ENCODE measurements around the gene AGPAT3.
"Not testable (repeated sequence)": the region's sequence is repeated elsewhere in the genome, so short reads cannot be mapped to it uniquely, and the experiment has no call there.

Gene AGPAT3

DNA sequence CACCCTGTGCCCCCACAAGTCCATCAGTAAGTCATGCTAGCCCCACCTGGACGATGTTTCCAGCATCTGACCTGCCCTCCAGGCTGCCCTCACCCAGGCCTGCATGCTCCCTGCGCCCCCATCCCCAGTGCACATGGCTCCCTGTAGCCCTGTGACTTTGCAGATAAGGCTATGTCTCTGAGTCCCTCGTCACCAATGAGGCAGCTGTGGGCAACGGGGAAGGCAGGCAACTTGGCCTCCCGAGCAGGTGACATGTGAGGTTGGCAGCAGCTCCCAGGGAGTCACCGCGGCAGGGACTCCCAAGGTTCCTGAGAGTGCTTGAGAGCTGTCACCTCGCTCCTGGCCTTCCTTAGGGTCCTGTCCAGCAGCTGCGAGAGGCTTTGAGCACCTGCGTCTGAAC is 32.4 kb upstream of the AGPAT3 start:
- FAIRE-seq (no peak), DNase-seq (ENCODE audit: insufficient read length, low spot score) (no peak)

DNA sequence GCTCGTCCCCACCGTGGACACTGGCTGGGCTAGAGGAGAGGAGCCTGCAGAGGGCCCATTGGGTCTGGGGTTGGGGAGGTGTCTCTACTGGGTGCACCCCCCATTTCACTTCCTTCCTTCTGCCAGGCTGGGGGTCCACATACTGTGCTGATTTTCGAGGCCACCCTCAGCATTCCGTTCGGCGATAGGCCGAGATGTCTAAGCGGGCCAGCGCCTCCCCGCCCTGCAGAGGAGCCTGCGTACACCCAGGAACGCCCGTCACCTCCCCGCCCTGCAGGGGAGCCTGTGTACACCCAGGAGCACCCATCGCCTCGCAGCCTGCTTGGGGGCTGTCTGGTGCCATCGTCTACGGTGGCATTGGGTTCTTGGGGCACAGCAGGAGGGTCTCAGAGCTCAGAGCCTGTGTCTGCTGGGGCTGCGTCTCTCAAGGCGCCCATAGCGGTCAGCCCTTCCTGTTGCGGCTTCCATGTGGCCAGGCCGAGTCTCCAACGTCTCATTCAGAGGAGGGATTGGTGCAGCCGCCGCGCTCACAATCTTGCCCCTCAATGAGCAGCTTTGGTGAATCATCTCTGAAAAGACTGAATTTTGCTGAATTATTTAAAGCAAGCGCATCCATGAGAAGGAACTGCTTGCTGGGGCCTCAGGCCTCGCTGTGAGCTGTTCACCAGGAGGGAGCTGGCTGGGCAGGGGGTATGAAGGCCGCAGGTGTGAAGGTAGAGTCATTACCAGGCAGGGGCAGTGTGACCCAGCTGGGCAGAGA is 30.7 kb upstream of the AGPAT3 start:
- DNase-seq (ENCODE audit: insufficient read length, low spot score) = no peak
- no peak for FAIRE-seq

DNA sequence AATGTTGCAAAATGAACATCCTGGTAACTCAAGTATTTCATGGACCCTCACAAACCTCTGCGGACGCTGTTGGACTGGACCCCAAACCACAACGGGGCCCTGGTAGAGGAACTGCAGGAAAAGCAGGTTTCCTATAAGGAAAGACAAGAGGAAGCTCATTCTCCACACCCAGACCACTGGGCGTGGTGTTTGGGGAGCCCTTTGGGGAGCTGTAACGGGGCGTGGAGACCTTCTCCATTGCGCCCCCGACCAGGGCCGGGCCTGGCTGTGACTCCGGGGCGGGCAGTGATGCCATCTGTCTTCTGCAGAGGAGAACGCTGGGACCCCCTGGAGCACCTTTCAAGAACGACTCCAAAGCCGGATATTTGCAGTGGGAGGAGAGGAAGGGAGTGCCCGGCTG is 30.0 kb upstream of the AGPAT3 start:
- no peak for FAIRE-seq
- DNase-seq (ENCODE audit: insufficient read length, low spot score) = no peak

DNA sequence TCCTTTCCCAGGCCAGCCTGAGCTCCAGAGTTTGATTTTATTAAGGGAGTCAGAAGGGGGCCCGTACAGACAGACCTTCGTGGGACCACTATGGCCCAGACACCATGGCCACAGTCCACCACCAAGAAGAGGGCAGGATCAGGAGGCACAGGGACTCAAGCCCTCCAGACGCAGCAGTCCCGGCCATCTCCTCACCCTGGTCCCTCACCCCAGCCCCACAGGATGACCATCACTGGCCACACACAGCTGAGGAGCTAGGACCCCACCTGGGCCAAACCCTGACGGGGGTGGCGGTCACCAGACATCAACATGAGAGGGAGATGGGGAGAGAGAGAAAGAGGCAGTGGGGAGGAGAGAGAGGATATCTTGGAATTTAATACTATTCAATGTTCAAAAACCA is 29.2 kb upstream of the AGPAT3 start:
- no peak for DNase-seq (ENCODE audit: insufficient read length, low spot score)
- FAIRE-seq = no peak

DNA sequence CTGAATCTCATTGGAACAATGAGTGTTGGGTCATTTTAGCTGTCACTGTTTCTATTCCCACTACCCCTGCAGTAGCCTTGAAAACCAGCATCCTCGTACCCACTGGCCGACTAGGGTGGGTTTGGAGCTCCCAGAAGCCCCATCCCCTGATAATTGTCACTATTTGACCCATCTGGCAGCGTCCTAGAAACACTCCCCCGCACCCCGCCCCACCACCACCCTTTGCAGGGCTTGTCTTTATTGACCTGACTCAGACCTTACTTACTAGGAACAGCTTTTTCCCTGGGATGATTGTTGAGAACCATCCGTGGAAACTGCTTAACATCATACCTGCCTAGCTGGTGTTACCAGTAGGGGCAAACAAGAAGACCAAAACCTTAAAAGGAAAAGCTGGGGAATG is 28.4 kb upstream of the AGPAT3 start:
- FAIRE-seq (no peak), DNase-seq (ENCODE audit: insufficient read length, low spot score) (no peak)

DNA sequence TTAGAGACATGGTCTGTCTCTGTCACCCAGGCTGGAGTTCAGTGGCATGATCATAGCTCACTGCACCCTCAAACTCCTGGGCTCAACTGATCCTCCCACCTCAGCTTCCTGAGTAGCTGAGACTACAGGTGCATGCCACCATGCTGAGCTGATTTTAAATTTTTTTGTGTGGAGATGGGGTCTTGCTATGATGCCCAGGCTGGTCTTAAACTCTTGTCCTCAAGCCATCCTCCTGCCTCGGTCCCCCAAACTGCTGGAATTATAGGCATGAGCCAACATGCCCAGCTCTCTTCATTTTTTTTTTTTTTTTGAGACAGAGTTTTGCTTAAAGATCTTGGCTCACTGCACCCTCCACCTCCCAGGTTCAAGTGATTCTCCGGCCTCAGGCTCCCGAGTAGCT is 24.8 kb upstream of the AGPAT3 start:
- DNase-seq (ENCODE audit: insufficient read length, low spot score) (no peak), FAIRE-seq (no peak)

DNA sequence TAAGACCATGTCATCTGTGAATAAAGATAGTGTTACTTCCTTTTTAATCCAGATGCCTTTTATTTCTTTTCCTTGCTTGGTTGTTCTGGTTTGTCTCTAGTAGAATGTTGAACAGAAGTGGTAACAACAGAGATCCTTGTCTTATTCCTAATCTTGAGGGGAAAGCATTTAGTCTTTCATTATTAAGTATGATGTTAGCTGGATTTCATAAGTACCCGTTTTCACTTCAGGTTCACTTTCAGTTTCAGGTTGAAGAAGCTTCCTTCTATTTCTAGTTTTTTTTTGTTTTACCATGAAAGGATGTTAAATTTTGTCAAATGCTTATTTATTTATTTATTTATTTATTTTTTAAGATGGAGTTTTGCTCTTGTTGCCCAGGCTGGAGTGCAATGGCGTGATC is 22.3 kb upstream of the AGPAT3 start:
- FAIRE-seq = no peak
- DNase-seq (ENCODE audit: insufficient read length, low spot score) = no peak

DNA sequence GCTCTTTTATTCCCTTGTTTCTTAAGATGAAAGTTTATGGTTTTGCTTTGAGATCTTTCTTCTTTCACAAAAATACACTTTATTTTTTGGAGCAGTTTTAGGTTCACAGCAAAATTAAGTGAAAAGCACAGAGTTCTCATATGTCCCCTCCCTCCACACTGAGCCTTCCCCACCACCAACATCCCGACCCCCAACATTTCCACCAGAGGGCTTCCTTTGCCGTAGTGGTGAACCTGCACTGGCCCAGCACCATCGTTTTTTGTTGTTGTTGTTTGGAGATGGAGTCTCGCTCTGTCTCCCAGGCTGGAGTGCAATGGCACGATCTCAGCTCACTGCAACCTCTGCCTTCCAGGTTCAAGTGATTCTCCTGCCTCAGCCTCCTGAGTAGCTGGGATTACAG is 20.1 kb upstream of the AGPAT3 start:
- DNase-seq (ENCODE audit: insufficient read length, low spot score); FAIRE-seq: not testable (repeated sequence)

DNA sequence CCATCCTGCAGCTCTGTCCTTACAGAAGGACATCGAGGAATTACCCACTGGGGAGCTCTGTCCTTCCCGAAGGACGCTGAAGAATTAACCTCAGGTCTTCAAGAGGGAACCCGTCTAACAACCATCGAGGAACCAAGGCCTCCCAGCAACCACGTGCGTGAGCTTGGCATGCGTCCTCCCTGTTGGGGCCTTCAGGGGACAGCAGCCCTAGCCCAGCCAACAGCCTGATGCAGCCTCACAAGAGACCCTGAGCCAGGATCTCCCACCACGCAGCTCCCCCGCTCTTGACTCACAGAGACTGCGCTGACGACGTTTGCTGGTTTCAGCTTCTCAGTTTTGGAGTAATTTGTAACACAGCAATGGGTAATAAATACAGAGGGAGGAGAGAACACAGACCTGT is 19.6 kb upstream of the AGPAT3 start:
- no peak for DNase-seq (ENCODE audit: insufficient read length, low spot score)
- FAIRE-seq = no peak

DNA sequence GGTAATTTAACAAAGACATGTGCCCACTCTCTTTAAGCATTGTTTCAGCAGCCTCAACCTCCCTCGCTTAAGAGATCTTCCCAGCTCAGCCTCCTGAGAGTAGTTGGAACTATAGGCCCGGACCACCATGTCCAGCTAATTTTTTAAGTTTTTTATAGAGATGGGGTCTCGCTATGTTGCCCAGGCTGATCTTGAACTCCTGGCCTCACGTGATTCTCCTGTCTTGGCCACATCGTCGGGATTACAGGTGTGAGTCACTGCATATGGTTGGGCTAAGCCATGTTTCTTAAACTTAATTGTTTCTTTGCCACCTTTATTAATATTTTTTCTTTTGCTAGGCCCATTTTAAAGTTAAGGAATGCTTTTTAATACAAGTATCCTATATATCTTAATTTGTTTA is 18.6 kb upstream of the AGPAT3 start:
- DNase-seq (ENCODE audit: insufficient read length, low spot score) = no peak
- FAIRE-seq = no peak

DNA sequence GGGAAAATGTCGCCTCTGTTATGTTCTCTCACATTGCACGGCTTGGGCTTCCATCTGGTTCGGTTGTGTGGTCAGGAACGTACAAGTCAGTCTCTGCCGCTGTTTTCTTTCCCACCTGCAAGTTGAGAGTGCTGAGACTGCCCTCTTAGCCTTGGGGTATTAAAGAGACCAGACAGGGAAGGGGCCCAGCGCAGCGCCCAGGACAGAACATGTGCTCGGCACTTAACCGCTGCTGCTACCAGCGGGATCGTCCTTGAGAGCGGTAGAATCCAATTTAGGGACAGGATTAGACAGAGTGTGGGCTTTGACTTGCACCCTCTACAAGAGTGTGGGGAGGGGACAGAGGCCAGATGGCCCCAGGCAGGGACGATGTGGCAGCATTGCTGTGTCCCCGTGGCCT is 17.7 kb upstream of the AGPAT3 start:
- DNase-seq (ENCODE audit: insufficient read length, low spot score) = no peak
- no peak for FAIRE-seq

DNA sequence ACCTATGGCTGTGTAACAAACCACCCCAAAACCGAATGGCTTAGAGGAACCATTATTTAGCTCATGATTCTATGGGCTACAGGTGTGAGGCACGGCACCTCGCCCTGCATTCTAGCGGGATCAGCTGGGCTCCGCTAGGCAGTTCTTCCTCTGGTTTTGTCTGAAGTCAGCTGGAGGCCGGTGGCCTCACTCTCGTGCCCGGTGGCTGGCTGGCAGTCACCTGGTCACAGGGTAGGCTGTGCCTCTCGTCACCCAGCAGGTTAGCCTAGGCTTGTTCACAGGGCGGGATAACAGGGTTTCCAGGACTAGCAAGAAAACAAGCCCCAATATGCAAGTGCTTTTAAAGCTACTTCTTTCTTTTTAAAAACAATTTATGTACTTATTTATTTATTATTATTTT is 16.3 kb upstream of the AGPAT3 start:
- no peak for DNase-seq (ENCODE audit: insufficient read length, low spot score)
- no peak for FAIRE-seq

DNA sequence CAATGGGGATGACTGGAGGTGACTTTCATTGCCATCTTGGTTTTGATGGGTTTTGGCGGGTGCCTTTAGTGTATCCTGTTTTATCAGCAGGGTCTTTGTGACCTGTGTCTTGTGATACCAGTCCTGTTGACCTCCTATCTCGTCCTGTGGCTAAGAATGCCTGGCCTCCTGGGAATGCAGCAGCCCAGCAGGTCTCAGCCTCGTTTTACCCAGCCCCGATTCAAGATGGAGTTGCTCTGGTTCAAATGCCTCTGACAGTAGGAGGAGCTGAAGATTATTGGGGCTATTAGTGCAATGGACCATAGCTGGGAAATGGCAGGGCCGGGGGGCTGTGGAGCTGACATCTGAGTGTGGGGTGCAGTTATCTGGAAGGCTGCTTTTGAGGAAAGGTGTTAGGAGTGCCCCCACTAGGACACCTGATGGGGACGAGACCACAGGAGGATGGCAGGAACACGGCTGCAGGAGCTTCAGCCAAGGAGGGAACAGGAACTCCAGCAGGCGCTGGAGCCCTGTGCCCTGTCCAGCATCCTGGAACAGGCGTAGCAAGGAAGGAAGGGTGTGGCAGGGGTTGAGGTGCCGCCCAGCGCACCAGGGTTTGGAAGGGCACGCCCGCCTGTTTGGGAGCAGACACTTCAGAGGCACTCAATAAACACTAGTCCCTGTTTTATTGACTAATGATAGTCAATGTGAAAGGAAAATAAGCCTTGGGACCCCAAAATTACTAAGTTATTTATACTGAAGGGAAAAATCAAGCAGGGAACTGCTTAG is 15.3 kb upstream of the AGPAT3 start:
- DNase-seq (ENCODE audit: insufficient read length, low spot score) = no peak
- FAIRE-seq = no peak

DNA sequence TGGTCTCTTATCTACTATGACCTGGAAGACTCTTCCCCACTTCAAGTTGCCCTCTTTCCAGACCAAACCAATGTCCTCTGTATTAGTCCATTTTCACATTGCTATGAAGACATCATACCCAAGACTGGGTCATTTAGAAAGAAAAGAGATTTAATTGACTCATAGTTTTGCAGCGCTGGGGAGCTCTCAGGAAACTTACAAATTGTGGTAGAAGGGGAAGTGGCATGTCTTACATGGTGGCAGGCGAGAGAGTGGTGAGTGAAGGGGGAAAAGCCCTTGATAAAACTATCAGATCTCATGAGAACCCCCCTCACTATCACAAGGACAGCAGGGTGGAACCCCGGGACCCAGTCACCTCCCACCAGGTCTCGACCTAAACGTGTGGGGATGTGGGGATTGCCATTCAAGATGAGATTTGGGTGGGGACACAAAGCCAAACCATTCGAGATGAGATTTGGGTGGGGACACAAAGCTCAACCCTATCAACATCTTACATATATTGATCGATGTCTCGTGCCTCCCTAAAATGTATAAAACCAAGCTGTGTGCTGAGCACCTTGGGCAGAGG is 14.2 kb upstream of the AGPAT3 start:
- no peak for FAIRE-seq

DNA sequence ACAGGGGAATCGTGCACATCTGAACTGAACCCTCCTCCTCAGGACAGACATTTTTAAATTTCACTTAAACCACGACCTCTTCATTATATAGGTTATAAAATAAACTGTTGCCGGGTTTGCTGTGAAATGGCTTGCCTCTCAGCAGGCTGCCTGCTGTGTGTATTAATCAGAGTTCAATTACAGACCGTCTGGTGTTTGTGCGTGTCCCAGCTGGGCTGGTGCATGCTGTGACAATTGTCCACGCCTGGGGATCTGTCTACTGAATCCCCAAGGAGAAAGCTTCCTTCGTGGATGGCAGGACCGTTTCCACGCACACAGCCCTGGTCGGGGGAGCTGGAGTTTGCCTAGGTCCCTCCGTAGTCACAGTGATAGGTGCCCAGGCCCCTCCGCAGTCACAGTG is 13.4 kb upstream of the AGPAT3 start:
- no peak for FAIRE-seq
- no peak for DNase-seq (ENCODE audit: insufficient read length, low spot score)

More for the DNA sequence above, 14.2 kb upstream of the AGPAT3 start:
- DNase-seq (ENCODE audit: insufficient read length, low spot score) = no peak

DNA sequence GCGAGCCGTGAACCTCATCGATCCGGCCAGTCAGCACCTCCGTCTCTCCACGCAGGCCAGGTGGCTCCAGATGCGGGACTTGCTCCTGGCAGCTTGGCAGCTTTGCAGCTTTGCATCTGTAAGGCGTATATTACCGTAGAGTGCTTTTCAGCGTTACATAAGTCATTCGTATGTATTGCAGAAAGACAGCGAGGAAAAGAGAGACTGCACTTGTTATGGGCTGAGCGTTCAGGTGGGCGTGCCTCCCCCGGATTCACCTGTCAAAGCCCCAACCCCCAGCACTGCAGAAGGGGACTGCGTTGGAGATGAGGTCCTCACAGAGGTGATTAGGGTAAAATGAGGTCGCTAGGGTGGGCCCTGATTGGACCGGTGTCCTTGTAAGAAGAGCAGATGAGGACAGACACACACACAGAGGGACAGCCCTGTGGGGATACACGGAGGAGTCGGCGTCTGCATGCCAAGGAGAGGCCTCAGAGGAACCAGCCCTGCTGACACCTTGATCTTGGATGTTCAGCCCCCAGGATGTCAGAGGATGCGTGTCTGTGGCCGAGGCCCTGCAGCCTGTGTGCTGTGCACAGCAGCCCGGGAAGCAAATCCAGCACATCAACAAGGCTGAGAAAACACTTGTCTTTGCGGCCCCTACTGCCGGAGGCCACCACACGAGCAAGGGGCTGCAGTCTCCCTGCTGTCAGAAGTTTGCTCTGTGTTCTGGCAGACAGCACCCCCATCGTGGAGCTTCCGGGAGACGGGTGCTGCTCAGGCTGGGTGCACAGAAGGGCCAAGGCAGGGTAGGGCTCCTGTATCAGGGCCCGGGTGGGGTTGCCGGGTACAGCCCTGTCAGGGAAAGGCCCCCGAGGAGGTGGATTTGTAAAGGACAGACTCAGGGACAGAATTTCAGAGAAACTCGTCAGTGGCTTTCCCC is 10.9 kb upstream of the AGPAT3 start:
- no peak for FAIRE-seq

DNA sequence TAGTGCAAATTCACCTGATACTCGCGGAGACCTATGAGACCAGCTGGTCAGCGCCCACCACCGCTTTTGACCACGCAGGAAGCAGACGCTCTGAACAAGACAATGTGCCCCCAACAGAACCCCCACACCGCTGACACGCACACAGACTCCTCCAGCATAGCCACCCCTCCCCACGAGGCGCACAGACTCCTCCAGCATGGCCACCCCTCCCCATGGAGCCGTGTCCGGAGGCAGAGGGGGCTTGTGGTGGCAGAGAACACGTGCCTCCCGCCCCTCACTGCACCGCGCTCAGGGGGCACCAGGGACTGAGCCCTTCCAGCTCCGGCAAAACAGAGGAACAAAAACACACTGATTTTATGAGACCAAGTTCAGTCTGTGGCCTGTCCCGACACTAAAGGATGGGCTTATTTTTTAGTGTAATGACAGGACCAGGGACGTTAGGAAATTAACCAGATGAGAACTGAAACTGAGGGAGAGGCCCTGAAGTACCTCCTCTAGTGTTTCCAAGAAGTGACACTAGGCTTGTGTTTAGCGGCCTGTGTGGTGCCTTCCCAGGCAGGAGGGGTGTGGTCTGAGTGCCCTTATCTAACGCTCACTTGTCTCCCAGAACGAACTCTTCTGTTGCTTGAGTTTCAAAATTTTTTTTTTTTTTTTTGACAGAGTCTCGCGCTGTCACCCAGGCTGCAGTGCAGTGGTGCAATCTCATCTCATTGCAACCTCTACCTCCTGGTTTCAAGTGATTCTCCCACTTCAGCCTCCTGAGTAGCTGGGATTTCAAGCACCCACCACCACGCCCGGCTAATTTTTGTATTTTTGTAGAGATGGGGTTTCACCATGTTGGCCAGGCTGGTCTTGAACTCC is 10.0 kb upstream of the AGPAT3 start:
- FAIRE-seq (no peak), DNase-seq (ENCODE audit: insufficient read length, low spot score) (no peak)

More for the DNA sequence above, 10.9 kb upstream of the AGPAT3 start:
- no peak for DNase-seq (ENCODE audit: insufficient read length, low spot score)

DNA sequence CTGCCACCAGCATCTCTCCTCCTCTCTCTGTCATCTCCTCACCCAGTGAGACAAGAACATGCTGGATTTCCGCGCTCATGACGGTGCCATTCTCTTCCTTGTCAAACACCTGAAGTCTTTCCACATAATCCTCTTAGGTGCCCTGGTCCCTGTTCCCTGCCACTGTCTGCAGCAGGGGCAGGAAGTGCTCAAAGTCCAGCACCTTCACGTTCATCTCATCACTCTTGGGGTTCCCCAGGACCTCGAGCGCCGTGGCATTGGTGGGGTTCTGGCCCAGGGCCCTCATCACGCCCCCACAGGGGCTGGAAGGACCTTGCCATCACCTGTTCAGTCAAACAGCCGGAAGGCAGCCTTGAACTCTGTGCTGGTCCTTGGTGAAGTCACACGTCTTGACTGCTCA is 9.1 kb upstream of the AGPAT3 start:
- DNase-seq (ENCODE audit: insufficient read length, low spot score) (no peak), FAIRE-seq (no peak)

DNA sequence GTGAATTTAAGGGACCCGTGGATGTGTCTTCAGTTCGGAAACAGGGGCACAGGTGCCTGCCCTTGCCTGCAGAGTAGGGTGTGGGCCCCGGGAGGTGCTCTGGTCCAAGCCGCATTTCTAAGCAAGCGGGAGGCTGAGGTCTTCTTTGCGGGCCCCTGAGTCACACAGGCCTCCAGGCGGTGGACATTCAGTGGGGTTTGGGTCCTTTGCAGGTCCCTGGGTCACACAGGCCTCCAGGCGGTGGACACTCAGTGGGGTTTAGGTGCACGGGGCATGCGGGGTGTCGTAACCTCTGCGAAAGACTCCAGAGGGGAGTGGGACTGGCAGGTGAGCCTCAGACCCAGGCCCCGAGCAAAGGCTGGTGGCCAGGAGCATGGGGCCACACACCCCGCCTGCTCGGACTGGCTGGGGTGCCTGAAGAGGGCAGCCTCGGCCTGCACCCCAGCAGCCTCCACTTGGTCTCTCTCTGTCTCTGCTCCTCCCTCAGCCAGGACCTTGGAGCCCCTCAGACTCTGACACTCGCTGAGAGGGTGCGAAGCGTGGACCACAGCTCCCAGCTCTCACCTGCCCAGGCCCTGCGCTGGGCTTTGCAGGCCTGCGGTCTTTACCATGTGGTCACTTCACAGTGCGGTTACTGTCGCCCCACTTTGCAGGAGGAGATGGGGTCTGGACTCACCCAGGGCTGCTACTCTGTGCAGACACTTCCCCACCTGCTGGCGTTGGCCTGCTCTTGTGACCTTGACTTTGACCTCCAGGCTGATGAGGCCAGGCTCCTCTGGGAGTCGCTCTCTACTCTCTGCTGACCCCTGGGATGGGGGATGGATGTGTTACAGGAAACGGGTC is 6.0 kb upstream of the AGPAT3 start:
- DNase-seq (ENCODE audit: insufficient read length, low spot score) (no peak), FAIRE-seq (no peak)

Data from HTR-8/SVneo (cell line).